ENCODE results near the gene HNF1A. TPM values are rescaled to one million over a fixed set of nuclear protein-coding genes. Genes with fewer than 3 reads are reported as not detected.

The HNF1A gene
- total and polyA plus RNA-seq, 2 donors (not counting 3 experiments of a cell fraction or from before 2014, with no cell fraction given), result not detected

GRCh38 chr12:120988658-120989057 lies 10.3 kb downstream of the HNF1A start:
- TF ChIP-seq GATA2 (IDR thresholded peaks at IDR 0.05; ENCODE audit: insufficient read depth, insufficient read length, low read depth, low read length) (no peak), JUN (IDR thresholded peaks at IDR 0.05; ENCODE audit: borderline replicate concordance, insufficient read depth, insufficient read length, low read depth) (no peak), MAX (IDR thresholded peaks at IDR 0.05; ENCODE audit: insufficient read depth, insufficient read length) (no peak), EZH2 (IDR thresholded peaks at IDR 0.05; ENCODE audit: borderline replicate concordance, low read depth, low read length, severe bottlenecking) (no peak), POLR2AphosphoS5 (IDR thresholded peaks at IDR 0.05; ENCODE audit: insufficient read depth, low read depth, low read length) (no peak), FOS (IDR thresholded peaks at IDR 0.05; ENCODE audit: borderline replicate concordance, insufficient read depth, low read length) (no peak), MYC (IDR thresholded peaks at IDR 0.05; ENCODE audit: low read depth, low read length) (no peak), POLR2A (IDR thresholded peaks at IDR 0.05; ENCODE audit: low read depth, low read length) (no peak)
- TF ChIP-seq, protein P1, sequence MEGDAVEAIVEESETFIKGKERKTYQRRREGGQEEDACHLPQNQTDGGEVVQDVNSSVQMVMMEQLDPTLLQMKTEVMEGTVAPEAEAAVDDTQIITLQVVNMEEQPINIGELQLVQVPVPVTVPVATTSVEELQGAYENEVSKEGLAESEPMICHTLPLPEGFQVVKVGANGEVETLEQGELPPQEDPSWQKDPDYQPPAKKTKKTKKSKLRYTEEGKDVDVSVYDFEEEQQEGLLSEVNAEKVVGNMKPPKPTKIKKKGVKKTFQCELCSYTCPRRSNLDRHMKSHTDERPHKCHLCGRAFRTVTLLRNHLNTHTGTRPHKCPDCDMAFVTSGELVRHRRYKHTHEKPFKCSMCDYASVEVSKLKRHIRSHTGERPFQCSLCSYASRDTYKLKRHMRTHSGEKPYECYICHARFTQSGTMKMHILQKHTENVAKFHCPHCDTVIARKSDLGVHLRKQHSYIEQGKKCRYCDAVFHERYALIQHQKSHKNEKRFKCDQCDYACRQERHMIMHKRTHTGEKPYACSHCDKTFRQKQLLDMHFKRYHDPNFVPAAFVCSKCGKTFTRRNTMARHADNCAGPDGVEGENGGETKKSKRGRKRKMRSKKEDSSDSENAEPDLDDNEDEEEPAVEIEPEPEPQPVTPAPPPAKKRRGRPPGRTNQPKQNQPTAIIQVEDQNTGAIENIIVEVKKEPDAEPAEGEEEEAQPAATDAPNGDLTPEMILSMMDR (IDR thresholded peaks at IDR 0.05; ENCODE audit: extremely low read depth in 1 of 2, insufficient read depth in 1 of 2, low read depth in 1 of 2, low read length in 2 of 2), result no peak
- Histone ChIP-seq H3K36me3 (ENCODE audit: control insufficient read depth in 2 of 2, extremely low read depth in 1 of 2, insufficient read depth in 2 of 2, low read length in 2 of 2) (no peaks in the 10 kb centered on the region), H3K9ac (replicated peaks; ENCODE audit: extremely low read depth, insufficient read depth, low read length) (no peak overlapping the region), H3K9me1 (replicated peaks; ENCODE audit: control insufficient read depth, extremely low read depth, insufficient read depth, low read length) (no peaks in the 10 kb centered on the region), H3K9me3 (replicated peaks; ENCODE audit: control insufficient read depth, insufficient read depth, low read length) (no peaks in the 10 kb centered on the region), H3K4me3 (replicated peaks in 1 of 3; ENCODE audit: insufficient read depth in 1 of 3, low read depth in 1 of 3, low read length in 3 of 3) (no peak overlapping the region), H3K27ac (ENCODE audit: insufficient read depth, low read depth, low read length) (no peak overlapping the region), H3K4me1 (ENCODE audit: control insufficient read depth, extremely low read depth, insufficient read depth, low read length) (no peaks in the 10 kb centered on the region), H2AFZ (ENCODE audit: low read depth, low read length) (no peak overlapping the region), H4K20me1 (replicated peaks; ENCODE audit: control insufficient read depth, extremely low read depth, insufficient read depth, low read length) (no peaks in the 10 kb centered on the region), H3K27me3 (ENCODE audit: control insufficient read depth in 2 of 2, insufficient read depth in 2 of 2, low read length in 2 of 2) (peaks cover 3 to 8% of the 10 kb centered on the region in 2 experiments), H3K4me2 (ENCODE audit: insufficient read depth, low read length) (no peak overlapping the region), H3K79me2 (ENCODE audit: control insufficient read depth, insufficient read depth, low read length) (no peaks in the 10 kb centered on the region)
- ChIA-PET POLR2A (no interaction called here), CTCF (no interaction called here)
- FAIRE-seq (no peak), DNase-seq (ENCODE audit: low read depth, low spot score) (no peak)
- dilution Hi-C loops (cut with MboI; ENCODE audit: extremely low pct_ligation_motif_present, low sequenced_read_pairs), result no loop called here
- intact Hi-C loops (cut with micrococcal nuclease), result no loop called here
- no TSS peak for BruUV-seq (replicated peaks)

All from endothelial cell of umbilical vein (primary cell).